ENCODE measurements around the gene MYL10. TPM values are rescaled to one million over a fixed set of nuclear protein-coding genes. Genes with fewer than 3 reads are reported as not detected.

The MYL10 gene
- not detected for total RNA-seq

- DNase-seq (ENCODE audit: low read depth in 2 of 3, low spot score in 2 of 3): no peak
These were observed at the start of gene MYL10 for GRCh38 chr7:101629171-101629570. Gene MYL10, minus strand, starts transcription at chr7:101629296. Its CDS starts 178 bp downstream, at chr7:101629118.

DNA sequence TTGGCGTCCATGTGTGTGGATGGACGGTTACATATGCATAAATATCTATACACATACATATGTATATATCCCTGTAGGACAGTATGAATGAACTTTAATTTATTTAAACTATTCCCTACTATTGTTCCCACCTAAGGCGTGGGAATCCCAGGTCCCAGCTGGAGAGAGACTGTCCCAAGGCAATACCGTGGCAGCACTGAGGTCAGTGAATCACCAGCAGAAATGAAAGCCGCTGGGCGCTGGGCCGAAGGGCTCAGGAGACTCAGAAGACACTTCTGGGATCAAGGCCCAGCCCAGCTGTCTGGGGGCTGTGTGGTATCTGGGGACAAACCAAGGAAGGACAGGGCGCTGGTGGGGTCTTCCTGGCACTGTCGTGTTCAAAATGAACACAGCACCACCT, 49.6 kb upstream of the MYL10 start:
- DNase-seq (ENCODE audit: low read depth in 2 of 3, low spot score in 2 of 3): no peak

DNA sequence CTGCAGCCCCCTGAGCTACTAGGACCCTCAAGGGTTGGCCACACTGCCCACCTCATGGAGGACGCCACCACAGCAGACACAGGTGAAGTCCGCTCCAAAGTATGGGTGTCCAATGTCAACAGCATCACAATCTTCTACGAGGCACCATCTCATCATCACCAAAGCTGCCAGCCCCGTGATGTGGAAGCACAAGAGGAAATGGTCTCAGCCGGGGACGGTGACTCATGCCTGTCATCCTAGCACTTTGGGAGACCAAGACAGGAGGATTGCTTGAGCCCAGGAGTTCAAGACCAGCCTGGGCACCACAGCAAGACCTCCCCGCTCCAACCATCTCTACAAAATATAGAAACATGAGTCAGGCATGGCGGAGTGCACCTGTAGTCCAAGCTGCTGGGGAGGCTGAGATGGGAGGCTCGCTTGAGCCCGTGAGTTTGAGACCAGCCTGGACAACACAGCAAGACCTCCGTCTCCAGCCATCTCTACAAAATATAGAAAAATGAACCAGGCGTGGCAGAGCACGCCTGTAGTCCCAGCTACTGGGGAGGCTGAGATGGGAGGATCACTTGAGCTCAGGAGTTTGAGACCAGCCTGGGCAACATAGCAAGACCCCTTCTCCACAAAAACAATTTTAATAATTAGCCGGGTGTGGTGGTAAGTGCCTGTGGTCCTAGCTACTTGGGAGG, 48.8 kb upstream of the MYL10 start:
- DNase-seq (ENCODE audit: low read depth in 2 of 3, low spot score in 2 of 3): peak in 1 of 3 donors; percentile 26

DNA sequence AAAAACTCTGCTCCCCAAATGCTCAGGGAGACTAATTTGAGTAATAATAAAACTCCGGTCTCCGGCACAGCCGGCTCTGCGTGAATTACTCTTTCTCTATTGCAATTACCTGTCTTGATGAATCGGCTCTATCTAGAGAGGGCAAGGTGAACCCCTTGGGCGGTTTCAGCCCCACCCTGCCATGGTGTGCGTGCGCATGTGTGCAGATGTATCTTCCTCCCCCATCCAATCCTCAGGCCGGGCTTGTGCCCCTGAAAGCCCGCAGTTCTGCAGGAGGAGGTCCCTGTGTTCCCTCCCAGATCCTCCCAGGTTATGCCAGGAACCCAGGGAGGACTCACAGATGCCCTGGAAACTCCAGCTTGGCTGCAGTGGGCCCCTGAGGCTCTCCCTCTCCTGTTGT, 48.3 kb upstream of the MYL10 start:
- DNase-seq (ENCODE audit: low read depth in 2 of 3, low spot score in 2 of 3): no peak

DNA sequence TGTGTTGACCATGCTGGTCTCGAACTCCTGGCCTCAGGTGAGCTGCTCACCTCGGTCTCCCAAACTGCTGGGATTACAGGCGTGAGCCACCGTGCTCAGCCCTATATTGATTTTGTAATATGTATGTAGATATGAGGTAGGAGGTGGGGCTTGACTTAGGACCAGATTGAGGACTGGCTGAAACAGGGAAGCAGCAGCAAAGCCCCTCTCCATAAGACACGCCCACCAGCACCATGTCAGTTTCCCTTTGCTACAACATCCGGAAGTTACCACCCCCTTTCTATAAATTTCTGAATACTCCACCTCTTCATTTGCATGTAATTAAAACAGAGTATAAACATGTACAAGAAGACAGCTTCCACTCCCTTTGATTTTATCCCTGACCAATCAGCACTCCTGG, 47.9 kb upstream of the MYL10 start:
- no peak for DNase-seq (ENCODE audit: low read depth in 2 of 3, low spot score in 2 of 3)

GRCh38 chr7:101676062-101676598, 47.0 kb upstream of the MYL10 start:
- no peak for DNase-seq (ENCODE audit: low read depth in 2 of 3, low spot score in 2 of 3)

DNA sequence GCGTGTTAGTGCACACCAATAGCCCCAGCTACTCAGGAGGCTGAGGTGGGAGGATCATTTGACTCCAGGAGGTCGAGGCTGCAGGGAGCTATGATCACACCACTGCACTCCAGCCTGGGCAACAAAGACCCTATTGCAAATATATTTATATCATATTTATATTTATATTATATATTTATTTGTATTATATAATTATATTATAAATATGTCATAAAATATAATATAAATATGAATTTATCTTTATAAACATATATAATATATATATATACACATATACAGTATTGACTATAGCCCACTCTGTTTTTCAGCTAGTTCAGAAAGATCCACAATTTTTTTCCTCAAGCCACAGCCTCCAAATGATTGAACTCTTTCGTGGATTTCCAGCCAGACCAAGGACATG, 45.3 kb upstream of the MYL10 start:
- no peak for DNase-seq (ENCODE audit: low read depth in 2 of 3, low spot score in 2 of 3)

DNA sequence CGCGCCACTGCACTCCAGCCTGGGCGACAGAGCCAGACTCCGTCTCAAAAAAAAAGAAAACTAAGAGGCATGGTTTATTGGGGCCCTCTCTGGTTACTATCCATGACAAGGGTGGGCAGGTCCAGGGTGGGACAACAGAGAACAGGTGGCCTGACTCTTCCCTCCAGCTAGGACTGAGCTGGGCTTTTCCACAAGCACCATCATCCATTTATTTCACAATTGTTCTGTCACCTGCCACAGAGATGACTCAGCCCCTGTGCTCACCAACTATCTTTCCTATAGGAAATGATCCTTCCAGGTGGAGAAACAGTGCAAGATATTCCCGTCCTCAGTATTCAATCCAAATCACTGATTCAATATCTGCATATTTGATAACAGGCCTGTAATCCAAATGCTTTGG, 44.9 kb upstream of the MYL10 start:
- DNase-seq (ENCODE audit: low read depth in 2 of 3, low spot score in 2 of 3): no peak

GRCh38 chr7:101673315-101673714, 44.2 kb upstream of the MYL10 start:
- no peak for DNase-seq (ENCODE audit: low read depth in 2 of 3, low spot score in 2 of 3)

DNA sequence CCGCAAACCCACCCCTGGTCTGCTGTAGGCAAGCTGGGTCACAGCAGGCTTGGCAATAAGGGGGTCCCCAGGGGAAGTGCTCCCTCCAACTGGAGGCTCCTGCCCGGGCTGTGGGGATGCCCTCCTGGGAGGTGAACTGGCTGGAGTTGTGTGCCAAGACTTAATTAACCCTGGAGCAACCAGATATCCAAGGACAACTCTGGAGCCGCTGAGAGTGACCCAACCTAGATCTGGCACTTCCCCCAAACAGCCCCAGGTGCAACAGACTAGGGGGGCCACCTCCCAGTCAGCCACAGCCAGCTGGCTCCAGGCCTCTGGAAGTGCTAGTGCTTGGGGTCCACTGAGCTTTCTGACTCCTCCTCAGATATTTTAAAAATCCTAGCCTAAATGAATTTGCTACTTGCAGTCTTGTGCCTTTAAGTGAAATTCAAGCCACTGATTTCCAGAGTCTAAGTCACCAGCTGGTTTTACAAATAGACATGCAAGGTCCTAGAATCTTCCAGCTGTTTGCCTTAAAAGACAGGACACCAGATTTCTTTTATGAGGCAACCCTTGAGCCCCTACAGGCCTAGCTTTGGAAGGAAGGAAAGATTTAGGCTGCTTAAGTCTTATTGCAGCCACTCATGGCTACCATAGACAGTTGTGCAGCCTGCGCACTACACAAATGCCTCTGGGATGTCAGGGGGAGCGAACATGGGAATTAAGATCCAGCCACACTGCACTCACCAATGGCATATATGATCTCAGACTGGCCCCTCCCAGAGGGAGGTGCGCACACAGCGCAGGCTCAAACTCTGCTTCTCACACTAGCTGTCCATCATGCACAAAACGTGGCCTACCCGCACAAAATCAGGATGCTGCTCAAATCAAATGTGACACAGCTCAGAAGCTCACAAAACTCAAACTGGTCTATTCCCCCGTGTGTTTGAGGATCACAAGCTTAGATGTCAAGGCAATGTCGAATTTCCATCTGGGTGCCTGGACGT, 42.6 kb upstream of the MYL10 start:
- no peak for DNase-seq (ENCODE audit: low read depth in 2 of 3, low spot score in 2 of 3)

- no peak for DNase-seq (ENCODE audit: low read depth in 2 of 3, low spot score in 2 of 3)
These were observed 40.2 kb upstream of the MYL10 start for GRCh38 chr7:101669307-101669706.

GRCh38 chr7:101668726-101669125, 39.6 kb upstream of the MYL10 start:
- DNase-seq (ENCODE audit: low read depth in 2 of 3, low spot score in 2 of 3): no peak

GRCh38 chr7:101667920-101668319, 38.8 kb upstream of the MYL10 start:
- no peak for DNase-seq (ENCODE audit: low read depth in 2 of 3, low spot score in 2 of 3)

DNA sequence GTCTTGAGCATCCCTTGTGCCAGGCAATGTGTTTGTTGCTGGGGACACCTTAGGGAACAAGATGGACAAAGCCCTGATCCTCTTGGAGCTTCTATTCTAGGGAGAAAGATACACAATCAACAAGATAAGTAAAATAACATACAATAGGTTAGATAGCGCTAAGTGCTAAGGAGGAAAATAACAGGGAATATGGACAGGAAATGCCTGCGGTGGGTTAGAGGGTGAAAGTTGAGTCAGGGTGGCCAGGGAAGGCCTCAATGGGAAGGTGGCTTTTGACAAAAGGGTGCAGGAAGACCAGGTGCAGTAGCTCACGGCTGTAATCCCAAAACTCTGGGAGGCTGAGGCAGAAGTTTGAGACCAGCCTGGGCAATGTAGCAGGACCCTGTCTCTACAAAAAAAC, 38.3 kb upstream of the MYL10 start:
- no peak for DNase-seq (ENCODE audit: low read depth in 2 of 3, low spot score in 2 of 3)

GRCh38 chr7:101666741-101667140, 37.6 kb upstream of the MYL10 start:
- no peak for DNase-seq (ENCODE audit: low read depth in 2 of 3, low spot score in 2 of 3)

GRCh38 chr7:101666293-101666692, 37.2 kb upstream of the MYL10 start:
- no peak for DNase-seq (ENCODE audit: low read depth in 2 of 3, low spot score in 2 of 3)

GRCh38 chr7:101664893-101665471, 35.9 kb upstream of the MYL10 start:
- no peak for DNase-seq (ENCODE audit: low read depth in 2 of 3, low spot score in 2 of 3)

DNA sequence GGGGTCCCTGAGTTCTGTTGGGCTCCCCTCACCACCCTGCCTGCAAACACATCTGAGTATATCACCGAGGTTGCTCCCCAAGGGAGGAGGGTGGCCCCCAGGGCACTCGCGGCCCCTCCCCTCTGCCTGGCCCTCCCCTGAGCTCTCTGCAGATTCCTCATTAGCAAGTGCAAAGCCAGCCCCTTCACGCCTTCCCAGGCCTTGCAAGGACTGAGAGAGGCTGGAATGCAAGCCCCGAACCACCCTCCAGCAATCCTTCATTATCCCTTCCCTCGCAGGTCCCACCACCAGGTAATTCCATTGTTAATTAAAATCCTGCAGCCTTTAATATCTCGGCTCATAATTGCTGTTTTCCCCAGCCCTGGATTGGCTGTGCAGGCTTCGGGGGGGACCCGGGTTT, 35.3 kb upstream of the MYL10 start:
- no peak for DNase-seq (ENCODE audit: low read depth in 2 of 3, low spot score in 2 of 3)

DNA sequence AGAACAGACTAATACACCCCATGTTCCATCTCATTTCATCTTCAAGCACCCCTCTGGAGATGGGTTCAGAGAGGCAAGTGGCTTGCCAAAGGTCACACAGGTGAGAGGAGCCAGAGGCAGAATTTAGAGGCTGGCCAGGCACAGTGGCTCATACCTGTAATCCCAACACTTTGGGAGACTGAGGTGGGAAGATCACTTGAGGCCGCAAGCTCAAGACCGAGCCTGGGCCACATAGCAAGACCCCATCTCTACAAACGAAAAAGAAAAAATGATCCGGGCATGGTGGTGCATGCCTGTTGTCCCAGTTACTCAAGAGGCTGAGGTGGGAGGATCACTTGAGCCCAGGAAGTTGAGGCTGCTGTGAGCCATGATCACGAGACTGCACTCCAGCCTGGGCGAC, 34.7 kb upstream of the MYL10 start:
- DNase-seq (ENCODE audit: low read depth in 2 of 3, low spot score in 2 of 3): no peak

- DNase-seq (ENCODE audit: low read depth in 2 of 3, low spot score in 2 of 3): no peak
These were observed 33.4 kb upstream of the MYL10 start for GRCh38 chr7:101662447-101662998.

DNA sequence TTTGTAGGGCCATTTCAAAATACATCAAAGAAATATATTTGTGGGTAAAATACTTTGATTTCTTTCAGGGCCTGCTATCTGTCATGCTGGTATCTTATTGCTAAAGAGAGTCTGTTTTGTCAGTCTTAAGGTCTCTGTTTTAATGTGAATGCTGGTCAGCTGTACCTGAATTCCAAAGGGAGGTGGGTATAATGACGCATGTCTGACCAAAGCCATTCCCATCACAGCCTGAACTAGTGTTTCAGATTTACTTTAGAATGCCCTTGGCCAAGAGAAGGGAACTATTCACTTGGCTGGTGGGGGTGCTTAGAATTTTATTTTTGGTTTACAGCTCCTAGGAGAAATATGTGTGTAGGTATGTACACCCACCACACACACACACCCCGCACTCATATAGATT, 30.6 kb upstream of the MYL10 start:
- DNase-seq (ENCODE audit: low read depth in 2 of 3, low spot score in 2 of 3): no peak

All from hematopoietic multipotent progenitor cell (in vitro differentiated cells).